ENCODE data around the gene ZNF28.

DNA sequence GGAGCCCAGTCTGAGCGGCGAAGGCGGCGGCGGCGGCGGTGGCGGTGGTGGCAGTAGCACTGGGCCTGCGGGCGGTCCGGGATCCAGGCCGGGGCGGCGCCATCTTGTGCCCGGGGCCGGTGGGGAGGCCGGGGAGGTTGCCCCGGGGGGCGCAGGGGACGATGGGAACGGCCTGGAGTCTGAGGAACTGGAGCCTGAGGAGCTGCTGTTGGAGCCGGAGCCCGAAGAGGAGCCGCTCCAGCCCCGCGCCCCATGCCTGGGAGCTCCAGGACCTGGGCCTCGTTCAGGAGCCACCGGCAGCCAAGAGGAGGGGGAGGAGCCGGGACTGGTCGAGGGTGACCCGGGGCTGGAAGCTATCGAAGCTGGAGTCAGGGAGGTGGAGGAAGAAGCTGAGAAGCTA lies 11.6 kb downstream of the ZNF28 start:
- TF ChIP-seq CTCF (IDR thresholded peaks at IDR 0.05) (no peak), EP300 (IDR thresholded peaks at IDR 0.05; ENCODE audit: borderline replicate concordance in 1 of 2, low read depth in 1 of 2, low read length in 1 of 2) (no peak), CHD2 (IDR thresholded peaks at IDR 0.05; ENCODE audit: low read length, partially characterized antibody) (no peak), NRF1 (IDR thresholded peaks at IDR 0.05; ENCODE audit: low read depth, low read length) (no peak), TEAD4 (IDR thresholded peaks at IDR 0.05; ENCODE audit: borderline replicate concordance, insufficient read depth) (no peak), RFX5 (IDR thresholded peaks at IDR 0.05; ENCODE audit: low read length) (no peak), MXI1 (IDR thresholded peaks at IDR 0.05; ENCODE audit: low read depth, low read length) (no peak), MEF2A (IDR thresholded peaks at IDR 0.05; ENCODE audit: borderline replicate concordance, low read depth) (no peak), IRF3 (IDR thresholded peaks at IDR 0.05; ENCODE audit: low read depth, low read length) (no peak), RAD21 (IDR thresholded peaks at IDR 0.05; ENCODE audit: low read length) (no peak), FOXM1 (IDR thresholded peaks at IDR 0.05; ENCODE audit: low read depth) (no peak)

Measured in SK-N-SH (cell line).